Smooth muscle cell (in vitro differentiated cells): ENCODE data around the gene MON1A. TPM values are rescaled to one million over a fixed set of nuclear protein-coding genes. Genes with fewer than 3 reads are reported as not detected.

Experiments
- DNase-seq: peaks from one replicate; lab custom pipeline; 2025; ENCODE audit not compliant: unreplicated experiment; lab: John Stamatoyannopoulos, UW
- H2AFZ ChIP-seq: fragments of 200-600 bp; sonication (generic); 2 replicates; pipeline ENCODE4 v1.6.0; 2016; ENCODE audit warnings: antibody characterized with exemption, low read depth, mild to moderate bottlenecking
- H3F3A ChIP-seq: fragments of 200-600 bp; sonication (generic); 2 replicates; pipeline ENCODE4 v1.6.0; 2017; ENCODE audit warnings: antibody characterized with exemption, low read depth
- H3K27ac ChIP-seq: fragments of 200-600 bp; sonication (generic); 2 replicates; pipeline ENCODE4 v1.5.1; 2016; ENCODE audit warnings: low read depth, mild to moderate bottlenecking
- H3K27me3 ChIP-seq: fragments of 200-600 bp; sonication (generic); 2 replicates; pipeline ENCODE4 v1.6.1; 2016; ENCODE audit warnings: low read depth, mild to moderate bottlenecking
- H3K36me3 ChIP-seq: fragments of 200-600 bp; sonication (generic); 2 replicates; pipeline ENCODE4 v1.5.1; 2016; ENCODE audit warnings: low read depth
- H3K4me1 ChIP-seq: fragments of 200-600 bp; sonication (generic); 2 replicates; pipeline ENCODE4 v1.5.1; 2016; ENCODE audit warnings: low read depth
- H3K4me2 ChIP-seq: fragments of 200-600 bp; sonication (generic); 2 replicates; pipeline ENCODE4 v1.6.0; 2016; ENCODE audit warnings: mild to moderate bottlenecking
- H3K4me3 ChIP-seq: fragments of 200-600 bp; sonication (generic); 2 replicates; pipeline ENCODE4 v1.5.1; 2016; ENCODE audit warnings: mild to moderate bottlenecking
- H3K79me2 ChIP-seq: fragments of 200-600 bp; sonication (generic); 2 replicates; pipeline ENCODE4 v1.6.0; 2016; ENCODE audit warnings: low read depth, mild to moderate bottlenecking
- H3K9ac ChIP-seq: fragments of 200-600 bp; sonication (generic); 2 replicates; pipeline ENCODE4 v1.6.0; 2016; ENCODE audit warnings: low read depth
- H3K9me3 ChIP-seq: fragments of 200-600 bp; sonication (generic); replicated peaks from 2 replicates; pipeline ENCODE4 v1.5.1; 2016; ENCODE audit warnings: low read depth
- H4K20me1 ChIP-seq: fragments of 200-600 bp; sonication (generic); 2 replicates; pipeline ENCODE4 v1.6.0; 2016; ENCODE audit warnings: low read depth
- CTCF ChIP-seq: fragments of 200-600 bp; sonication (generic); IDR thresholded peaks from 2 replicates; pipeline ENCODE4 v1.5.1; 2017; ENCODE audit warnings: borderline replicate concordance, mild to moderate bottlenecking, antibody characterized with exemption; ENCODE audit not compliant: insufficient read depth, poor library complexity, severe bottlenecking
- WGBS: methylation state at CpG from one replicate; pipeline ENCODE4 v1.1.7; 2016; ENCODE audit warnings: low lambda C conversion rate; 5-methylcytosine and 5-hydroxymethylcytosine counted together
- polyA plus RNA-seq: library from polyadenylated mRNA; unstranded; fragments of >200 nt; fragmentation: Nextera tagmentation; extraction: Ambion mirVana; gene quantifications from 2 replicates; pipeline ENCODE4 v1.2.1, GENCODE V29; 2016
- total RNA-seq: library from RNA; depleted of rRNA; stranded (reverse); fragments of >200 nt; gene quantifications from 2 replicates; pipeline ENCODE4 v1.2.3, GENCODE V29; 2014

MON1A gene
- total and polyA plus RNA-seq, 2 experiments from 2014 or later, result 4.1 to 9.8 TPM

GRCh38 chr3:49876567-49876966 lies 53.0 kb downstream of the MON1A start:
- H3K27me3 ChIP-seq, result peaks cover 5% of the 10 kb centered on the region
- H3K4me3 ChIP-seq, result no peak overlapping the region
- H4K20me1 ChIP-seq, result no peaks in the 10 kb centered on the region
- WGBS, result 86% methylated on average over 5 of the region's 5 CpGs
- DNase-seq, result no peak
- H3K9me3 ChIP-seq, result no peaks in the 10 kb centered on the region
- no peaks in the 10 kb centered on the region for H3F3A ChIP-seq
- H2AFZ ChIP-seq, result no peak overlapping the region
- H3K4me1 ChIP-seq, result no peaks in the 10 kb centered on the region
- no peaks in the 10 kb centered on the region for H3K36me3 ChIP-seq
- no peak for TF ChIP-seq CTCF
- no peak overlapping the region for H3K9ac ChIP-seq
- H3K4me2 ChIP-seq, result no peak overlapping the region
- H3K79me2 ChIP-seq, result no peaks in the 10 kb centered on the region
- H3K27ac ChIP-seq, result no peak overlapping the region

DNA sequence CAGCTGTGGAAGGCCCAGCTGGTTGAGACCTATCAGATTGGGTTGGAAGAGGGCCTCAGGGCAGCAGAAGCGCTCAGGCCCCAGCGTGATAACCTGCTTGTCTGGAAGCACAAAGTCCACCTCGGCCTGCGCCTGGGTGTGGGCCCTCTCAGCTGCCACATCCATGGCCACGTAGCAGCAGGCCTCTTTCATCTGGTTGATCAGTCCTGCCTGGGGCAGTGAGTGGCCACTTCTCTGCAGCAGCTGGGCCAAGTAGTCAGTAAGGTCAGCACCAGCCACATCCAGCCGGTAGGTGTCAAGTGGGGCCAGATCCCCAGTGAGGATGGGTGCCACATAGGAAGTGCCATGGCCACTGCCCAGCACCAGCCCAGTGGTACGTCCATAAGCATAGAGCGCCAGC lies 56.0 kb downstream of the MON1A start:
- H3K4me3 ChIP-seq, result no peak overlapping the region
- no peaks in the 10 kb centered on the region for H3K79me2 ChIP-seq
- H4K20me1 ChIP-seq, result no peaks in the 10 kb centered on the region
- 79% methylated on average over 8 of the region's 8 CpGs for WGBS
- TF ChIP-seq CTCF, result no peak
- no peaks in the 10 kb centered on the region for H3K36me3 ChIP-seq
- H3K27ac ChIP-seq, result no peak overlapping the region
- H3K9ac ChIP-seq, result no peak overlapping the region
- no peaks in the 10 kb centered on the region for H3K9me3 ChIP-seq
- no peak overlapping the region for H3K4me2 ChIP-seq
- DNase-seq, result no peak
- no peak overlapping the region for H2AFZ ChIP-seq
- peaks cover 11% of the 10 kb centered on the region for H3K4me1 ChIP-seq
- no peaks in the 10 kb centered on the region for H3F3A ChIP-seq
- peaks cover 35% of the 10 kb centered on the region for H3K27me3 ChIP-seq

DNA sequence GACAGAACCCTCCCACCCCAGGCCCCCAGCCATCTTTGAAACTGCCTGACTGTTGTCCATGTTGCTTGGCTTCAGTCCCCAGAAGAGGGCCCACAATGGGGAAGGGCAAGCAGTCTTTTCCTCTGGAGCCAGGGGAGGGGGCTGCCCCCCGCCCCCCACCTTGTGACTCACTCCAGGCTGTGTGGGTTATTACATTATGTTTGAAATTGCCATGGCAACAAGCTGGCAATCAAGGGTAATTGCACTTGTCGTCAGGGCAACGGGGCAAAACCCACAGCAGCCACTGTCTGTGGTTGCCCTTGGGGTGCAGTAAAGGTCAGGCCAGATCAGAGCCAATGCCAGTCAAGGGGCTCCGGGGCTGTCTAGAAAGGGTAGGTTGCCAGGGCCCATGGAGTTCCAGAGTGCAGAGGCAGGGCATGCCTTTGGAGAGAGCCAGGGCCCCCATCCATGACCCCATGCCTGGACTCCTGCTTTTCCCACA lies 56.8 kb downstream of the MON1A start:
- WGBS, result 76% methylated on average over 4 of the region's 4 CpGs
- H3K27me3 ChIP-seq, result peaks cover 43% of the 10 kb centered on the region
- H3K27ac ChIP-seq, result no peak overlapping the region

More for the DNA sequence above, 56.8 kb downstream of the MON1A start:
- TF ChIP-seq CTCF, result no peak
- peaks cover 11% of the 10 kb centered on the region for H3K4me1 ChIP-seq
- no peaks in the 10 kb centered on the region for H3K9me3 ChIP-seq
- H4K20me1 ChIP-seq, result no peaks in the 10 kb centered on the region
- H3K79me2 ChIP-seq, result no peaks in the 10 kb centered on the region
- H3F3A ChIP-seq, result no peaks in the 10 kb centered on the region
- no peak for DNase-seq
- no peak overlapping the region for H3K9ac ChIP-seq
- no peak overlapping the region for H3K4me2 ChIP-seq
- no peak overlapping the region for H3K4me3 ChIP-seq
- H2AFZ ChIP-seq, result no peak overlapping the region
- H3K36me3 ChIP-seq, result no peaks in the 10 kb centered on the region
